Type B pancreatic cell (in vitro differentiated cells): ENCODE results near the gene FRY. TPM values are rescaled to one million over a fixed set of nuclear protein-coding genes. Genes with fewer than 3 reads are reported as not detected.

Source experiments
- DNase-seq: peaks from one replicate; pipeline ENCODE4 v3.0.0; 2021; ENCODE audit warnings: mixed read lengths; ENCODE audit not compliant: unreplicated experiment; ENCODE audit errors: extremely low spot score
- H3K27ac Mint-ChIP-seq: 2 replicates; pipeline ENCODE4 v1.8.0; 2021; ENCODE audit warnings: mild to moderate bottlenecking, mixed read lengths
- H3K27me3 Mint-ChIP-seq: 2 replicates; pipeline ENCODE4 v1.8.0; 2021; ENCODE audit warnings: mixed read lengths
- H3K36me3 Mint-ChIP-seq: 2 replicates; pipeline ENCODE4 v1.8.0; 2021; ENCODE audit warnings: mixed read lengths
- H3K4me1 Mint-ChIP-seq: one replicate; pipeline ENCODE4 v1.8.0; 2021; ENCODE audit warnings: mixed read lengths; ENCODE audit not compliant: unreplicated experiment
- H3K4me3 Mint-ChIP-seq: 2 replicates; pipeline ENCODE4 v1.8.0; 2021; ENCODE audit warnings: mild to moderate bottlenecking, mixed read lengths
- H3K9me3 Mint-ChIP-seq: 2 replicates; pipeline ENCODE4 v1.8.0; 2021; ENCODE audit warnings: mixed read lengths
- CTCF ChIP-seq: fragments of 200-600 bp; sonication (generic); conservative IDR thresholded peaks from 2 replicates; pipeline ENCODE4 v1.5.0; 2021; ENCODE audit warnings: antibody characterized with exemption, mild to moderate bottlenecking
- total RNA-seq: library from RNA; stranded (reverse); gene quantifications from 2 replicates; pipeline ENCODE4 v1.2.1, GENCODE V29; 2021; ENCODE audit warnings: low replicate concordance

The FRY gene
- total RNA-seq, 1 donor from 2014 or later, result 13.4 TPM

- TF ChIP-seq CTCF, result no peak
Measured at GRCh38 chr13:32075170-32075851, 43.7 kb downstream of the FRY start.

GRCh38 chr13:32079587-32079986 is 48.0 kb downstream of the FRY start:
- Mint-ChIP-seq H3K9me3 (no peaks in the 10 kb centered on the region), H3K4me3 (no peak overlapping the region), H3K27ac (no peak overlapping the region), H3K36me3 (no peaks in the 10 kb centered on the region), H3K27me3 (no peaks in the 10 kb centered on the region), H3K4me1 (no peaks in the 10 kb centered on the region)
- no peak for TF ChIP-seq CTCF
- DNase-seq, result no peak

More at GRCh38 chr13:32075170-32075851, 43.7 kb downstream of the FRY start:
- no peaks in the 10 kb centered on the region for H3K9me3 Mint-ChIP-seq
- peaks cover under 1% of the 10 kb centered on the region for H3K36me3 Mint-ChIP-seq
- no peak for DNase-seq
- no peak overlapping the region for H3K27ac Mint-ChIP-seq
- peaks cover 8% of the 10 kb centered on the region for H3K4me1 Mint-ChIP-seq
- no peaks in the 10 kb centered on the region for H3K27me3 Mint-ChIP-seq
- no peak overlapping the region for H3K4me3 Mint-ChIP-seq

- DNase-seq, result no peak
- Mint-ChIP-seq H3K4me1 (no peaks in the 10 kb centered on the region), H3K27me3 (no peaks in the 10 kb centered on the region), H3K9me3 (no peaks in the 10 kb centered on the region), H3K36me3 (no peaks in the 10 kb centered on the region), H3K4me3 (no peak overlapping the region), H3K27ac (no peak overlapping the region)
- TF ChIP-seq CTCF, result no peak
Measured at GRCh38 chr13:32080328-32080744, 48.8 kb downstream of the FRY start.

- H3K27me3 Mint-ChIP-seq, result no peaks in the 10 kb centered on the region
- H3K27ac Mint-ChIP-seq, result no peak overlapping the region
- H3K4me1 Mint-ChIP-seq, result no peaks in the 10 kb centered on the region
- TF ChIP-seq CTCF, result no peak
- no peak for DNase-seq
- H3K4me3 Mint-ChIP-seq, result no peak overlapping the region
- H3K36me3 Mint-ChIP-seq, result no peaks in the 10 kb centered on the region
- H3K9me3 Mint-ChIP-seq, result no peaks in the 10 kb centered on the region
Measured at GRCh38 chr13:32081591-32081990, 50.0 kb downstream of the FRY start.

- Mint-ChIP-seq H3K4me3 (no peak overlapping the region), H3K36me3 (no peaks in the 10 kb centered on the region), H3K9me3 (peaks cover 3% of the 10 kb centered on the region), H3K27ac (no peak overlapping the region), H3K4me1 (no peaks in the 10 kb centered on the region), H3K27me3 (no peaks in the 10 kb centered on the region)
- DNase-seq, result no peak
- TF ChIP-seq CTCF, result no peak
Measured at GRCh38 chr13:32086366-32086765, 54.8 kb downstream of the FRY start.
